Parathyroid adenoma (tissue), 2 donors: ENCODE results near the gene KRT6B.

Experiments used
- H2AFZ ChIP-seq: fragments of 300-600 bp; sonication (generic); one replicate; pipeline ENCODE4 v1.7.0; 2017; ENCODE audit warnings: antibody characterized with exemption, mild to moderate bottlenecking
- H3K27ac ChIP-seq: fragments of 300-600 bp; sonication (generic); one replicate; pipeline ENCODE4 v1.7.0; 2017
- H3K27me3 ChIP-seq: fragments of 300-600 bp; sonication (generic); one replicate; pipeline ENCODE4 v1.7.0; 2017; ENCODE audit warnings: low read length; ENCODE audit not compliant: control insufficient read depth, insufficient read depth
- H3K36me3 ChIP-seq: fragments of 300-600 bp; sonication (generic); one replicate; pipeline ENCODE4 v1.7.0; 2017; ENCODE audit warnings: low read length; ENCODE audit not compliant: control insufficient read depth, insufficient read depth
- H3K4me1 ChIP-seq: fragments of 300-600 bp; sonication (generic); one replicate; pipeline ENCODE4 v1.7.0; 2017; ENCODE audit warnings: control low read depth
- H3K4me2 ChIP-seq: fragments of 300-600 bp; sonication (generic); one replicate; pipeline ENCODE4 v1.7.0; 2017; ENCODE audit warnings: low read length
- H3K4me3 ChIP-seq: fragments of 300-600 bp; sonication (generic); one replicate; pipeline ENCODE4 v1.7.0; 2017; ENCODE audit warnings: low read depth, low read length
- H3K79me2 ChIP-seq: fragments of 300-600 bp; sonication (generic); one replicate; pipeline ENCODE4 v1.7.0; 2017; ENCODE audit warnings: control low read depth
- H3K9ac ChIP-seq: fragments of 300-600 bp; sonication (generic); one replicate; pipeline ENCODE4 v1.7.0; 2017; ENCODE audit warnings: mild to moderate bottlenecking
- H3K9me3 ChIP-seq: fragments of 300-600 bp; sonication (generic); one replicate; pipeline ENCODE4 v1.7.0; 2017; ENCODE audit warnings: low read length; ENCODE audit not compliant: control insufficient read depth
- TF ChIP-seq, protein P1 (sequence below): fragments of 300-600 bp; sonication (generic); IDR thresholded peaks from one replicate; pipeline ENCODE4 v1.7.0; 2017; ENCODE audit warnings: antibody characterized with exemption, mild to moderate bottlenecking
- donor health status: primary hyperparathyroidism.

Gene KRT6B

GRCh38 chr12:52497975-52498374, 46.0 kb upstream of the KRT6B start:
- no peak overlapping the region for H3K4me2 ChIP-seq
- TF ChIP-seq, protein P1, sequence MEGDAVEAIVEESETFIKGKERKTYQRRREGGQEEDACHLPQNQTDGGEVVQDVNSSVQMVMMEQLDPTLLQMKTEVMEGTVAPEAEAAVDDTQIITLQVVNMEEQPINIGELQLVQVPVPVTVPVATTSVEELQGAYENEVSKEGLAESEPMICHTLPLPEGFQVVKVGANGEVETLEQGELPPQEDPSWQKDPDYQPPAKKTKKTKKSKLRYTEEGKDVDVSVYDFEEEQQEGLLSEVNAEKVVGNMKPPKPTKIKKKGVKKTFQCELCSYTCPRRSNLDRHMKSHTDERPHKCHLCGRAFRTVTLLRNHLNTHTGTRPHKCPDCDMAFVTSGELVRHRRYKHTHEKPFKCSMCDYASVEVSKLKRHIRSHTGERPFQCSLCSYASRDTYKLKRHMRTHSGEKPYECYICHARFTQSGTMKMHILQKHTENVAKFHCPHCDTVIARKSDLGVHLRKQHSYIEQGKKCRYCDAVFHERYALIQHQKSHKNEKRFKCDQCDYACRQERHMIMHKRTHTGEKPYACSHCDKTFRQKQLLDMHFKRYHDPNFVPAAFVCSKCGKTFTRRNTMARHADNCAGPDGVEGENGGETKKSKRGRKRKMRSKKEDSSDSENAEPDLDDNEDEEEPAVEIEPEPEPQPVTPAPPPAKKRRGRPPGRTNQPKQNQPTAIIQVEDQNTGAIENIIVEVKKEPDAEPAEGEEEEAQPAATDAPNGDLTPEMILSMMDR: no peak
- H3K79me2 ChIP-seq: no peaks in the 10 kb centered on the region

DNA sequence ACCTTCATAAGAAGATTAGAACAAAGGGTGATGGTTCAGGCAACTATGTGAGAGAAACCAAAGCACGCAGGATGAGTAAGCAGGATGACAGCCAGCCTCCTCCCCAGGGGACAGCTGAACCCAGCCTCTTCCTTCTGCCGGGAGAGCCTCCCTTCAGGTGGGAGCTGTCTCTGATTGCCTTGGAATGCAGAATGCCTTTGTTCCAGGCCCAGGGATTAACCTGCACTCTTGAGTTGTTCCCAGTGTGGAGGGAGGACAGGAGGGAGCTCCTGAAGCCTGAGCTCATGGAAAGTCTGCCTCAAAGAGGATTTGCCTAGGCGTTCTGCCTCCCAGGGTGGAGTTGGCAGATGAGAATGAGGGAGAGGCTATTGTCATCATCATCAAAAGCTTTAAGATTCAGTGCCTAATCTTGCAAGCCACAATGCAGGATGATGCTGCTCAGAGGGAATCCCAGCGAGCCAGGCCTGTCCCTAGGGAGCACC, 44.7 kb upstream of the KRT6B start:
- Histone ChIP-seq H3K4me3 (no peak overlapping the region), H3K9ac (no peak overlapping the region), H3K27ac (no peak overlapping the region), H3K36me3 (no peaks in the 10 kb centered on the region), H3K27me3 (no peaks in the 10 kb centered on the region), H3K4me1 (peaks cover 15% of the 10 kb centered on the region), H3K9me3 (no peaks in the 10 kb centered on the region), H2AFZ (no peak overlapping the region), H3K79me2 (no peaks in the 10 kb centered on the region), H3K4me2 (no peak overlapping the region)
- TF ChIP-seq, protein P1: no peak

More at GRCh38 chr12:52497975-52498374, 46.0 kb upstream of the KRT6B start:
- Histone ChIP-seq H3K27ac (no peak overlapping the region), H3K4me1 (peaks cover 15% of the 10 kb centered on the region), H3K4me3 (no peak overlapping the region), H3K36me3 (no peaks in the 10 kb centered on the region), H3K9me3 (no peaks in the 10 kb centered on the region), H3K27me3 (no peaks in the 10 kb centered on the region), H3K9ac (no peak overlapping the region), H2AFZ (no peak overlapping the region)

DNA sequence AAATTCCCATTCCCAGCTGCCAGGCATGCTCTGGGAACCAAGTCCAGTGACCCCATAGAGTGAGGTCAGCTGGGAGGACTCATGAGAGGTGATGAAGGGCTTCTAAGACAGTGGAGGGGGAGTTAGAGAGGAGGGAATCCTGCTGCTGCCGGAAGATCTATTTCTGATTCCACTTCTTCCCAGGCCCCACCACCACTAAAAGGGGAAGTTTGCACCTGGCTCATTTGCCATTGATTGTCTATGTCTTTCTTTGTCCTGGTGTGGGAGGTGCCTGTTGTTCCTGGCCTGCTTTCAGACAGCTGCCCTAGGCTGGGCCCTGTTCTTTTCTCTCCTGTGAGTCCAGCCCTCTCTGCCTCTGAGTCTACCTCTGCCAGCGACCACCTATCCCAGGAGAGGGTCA, 44.1 kb upstream of the KRT6B start:
- Histone ChIP-seq H3K79me2 (no peaks in the 10 kb centered on the region), H3K4me2 (no peak overlapping the region), H3K36me3 (no peaks in the 10 kb centered on the region), H3K27me3 (no peaks in the 10 kb centered on the region), H3K4me3 (no peak overlapping the region), H3K9me3 (no peaks in the 10 kb centered on the region), H3K4me1 (peaks cover 15% of the 10 kb centered on the region), H2AFZ (no peak overlapping the region), H3K9ac (no peak overlapping the region), H3K27ac (no peak overlapping the region)
- TF ChIP-seq, protein P1: no peak

GRCh38 chr12:52495389-52495788, 43.4 kb upstream of the KRT6B start:
- no peaks in the 10 kb centered on the region for H3K9me3 ChIP-seq
- TF ChIP-seq, protein P1: no peak
- peaks cover 15% of the 10 kb centered on the region for H3K4me1 ChIP-seq
- no peak overlapping the region for H3K4me3 ChIP-seq
- no peak overlapping the region for H3K9ac ChIP-seq
- H3K27me3 ChIP-seq: no peaks in the 10 kb centered on the region
- no peak overlapping the region for H3K27ac ChIP-seq
- no peaks in the 10 kb centered on the region for H3K79me2 ChIP-seq
- no peaks in the 10 kb centered on the region for H3K36me3 ChIP-seq
- no peak overlapping the region for H3K4me2 ChIP-seq
- H2AFZ ChIP-seq: peak overlapping the region; percentile 26

- Histone ChIP-seq H3K9me3 (no peaks in the 10 kb centered on the region), H3K9ac (no peak overlapping the region), H3K27ac (no peak overlapping the region), H3K36me3 (no peaks in the 10 kb centered on the region), H3K4me1 (peaks cover 15% of the 10 kb centered on the region), H3K4me2 (no peak overlapping the region), H3K4me3 (no peak overlapping the region), H2AFZ (peak overlapping the region; percentile 12), H3K79me2 (no peaks in the 10 kb centered on the region), H3K27me3 (no peaks in the 10 kb centered on the region)
- TF ChIP-seq, protein P1: no peak
Observed at GRCh38 chr12:52494518-52494917, 42.6 kb upstream of the KRT6B start.
